Ishikawa (cell line): ENCODE measurements around the gene CFAP45.

Source experiments
- CEBPB ChIP-seq: IDR thresholded peaks from 2 replicates; pipeline ENCODE4 v1.6.1; 2012
- EP300 ChIP-seq: IDR thresholded peaks from 2 replicates; pipeline ENCODE4 v1.6.1; 2012; ENCODE audit warnings: borderline replicate concordance
- FOXM1 ChIP-seq: IDR thresholded peaks from 2 replicates; pipeline ENCODE4 v1.6.1; 2012; ENCODE audit warnings: low read depth, borderline replicate concordance
- NFIC ChIP-seq: IDR thresholded peaks from 2 replicates; pipeline ENCODE4 v1.6.1; 2012
- RAD21 ChIP-seq: IDR thresholded peaks from 2 replicates; pipeline ENCODE4 v1.6.1; 2012; ENCODE audit warnings: low read depth
- TAF1 ChIP-seq: IDR thresholded peaks from 2 replicates; pipeline ENCODE4 v1.6.1; 2012; ENCODE audit warnings: low read depth, mild to moderate bottlenecking
- TCF12 ChIP-seq: IDR thresholded peaks from 2 replicates; pipeline ENCODE4 v1.6.1; 2012; ENCODE audit warnings: low read depth
- TEAD4 ChIP-seq: IDR thresholded peaks from 2 replicates; pipeline ENCODE4 v1.6.1; 2012
- YY1 ChIP-seq: IDR thresholded peaks from 2 replicates; pipeline ENCODE4 v1.6.1; 2012; ENCODE audit warnings: low read depth
- TF ChIP-seq, protein P1 (sequence below): IDR thresholded peaks from 2 replicates; pipeline ENCODE4 v1.6.1; 2012
- TF ChIP-seq, protein P2 (sequence below): IDR thresholded peaks from 2 replicates; pipeline ENCODE4 v1.6.1; 2012; ENCODE audit warnings: low read depth, mild to moderate bottlenecking

DNA sequence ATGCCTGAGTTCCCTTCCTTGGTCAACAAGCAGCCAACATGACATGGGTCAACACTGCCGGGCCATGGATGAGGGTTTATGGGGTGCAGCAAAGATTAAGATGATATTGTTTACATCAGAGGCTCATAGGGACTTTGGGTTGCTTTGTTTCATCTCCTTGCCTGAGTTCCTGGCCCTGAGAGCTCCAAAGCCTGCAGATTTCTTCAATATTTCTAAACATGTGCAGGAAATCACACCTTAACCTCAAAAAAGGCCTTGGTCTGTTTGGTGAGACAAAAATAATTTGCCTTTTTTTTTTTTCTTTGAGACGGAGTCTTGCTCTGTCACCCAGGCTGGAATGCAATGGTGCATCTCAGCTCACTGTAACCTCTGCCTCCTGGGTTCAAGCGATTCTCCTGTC, 72.4 kb downstream of the CFAP45 start:
- TF ChIP-seq, protein P1, sequence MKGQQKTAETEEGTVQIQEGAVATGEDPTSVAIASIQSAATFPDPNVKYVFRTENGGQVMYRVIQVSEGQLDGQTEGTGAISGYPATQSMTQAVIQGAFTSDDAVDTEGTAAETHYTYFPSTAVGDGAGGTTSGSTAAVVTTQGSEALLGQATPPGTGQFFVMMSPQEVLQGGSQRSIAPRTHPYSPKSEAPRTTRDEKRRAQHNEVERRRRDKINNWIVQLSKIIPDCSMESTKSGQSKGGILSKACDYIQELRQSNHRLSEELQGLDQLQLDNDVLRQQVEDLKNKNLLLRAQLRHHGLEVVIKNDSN = no peak
- TF ChIP-seq TCF12 (no peak), RAD21 (no peak), TEAD4 (no peak), CEBPB (no peak), NFIC (no peak), YY1 (no peak), EP300 (no peak), TAF1 (no peak), FOXM1 (no peak)
- TF ChIP-seq, protein P2, sequence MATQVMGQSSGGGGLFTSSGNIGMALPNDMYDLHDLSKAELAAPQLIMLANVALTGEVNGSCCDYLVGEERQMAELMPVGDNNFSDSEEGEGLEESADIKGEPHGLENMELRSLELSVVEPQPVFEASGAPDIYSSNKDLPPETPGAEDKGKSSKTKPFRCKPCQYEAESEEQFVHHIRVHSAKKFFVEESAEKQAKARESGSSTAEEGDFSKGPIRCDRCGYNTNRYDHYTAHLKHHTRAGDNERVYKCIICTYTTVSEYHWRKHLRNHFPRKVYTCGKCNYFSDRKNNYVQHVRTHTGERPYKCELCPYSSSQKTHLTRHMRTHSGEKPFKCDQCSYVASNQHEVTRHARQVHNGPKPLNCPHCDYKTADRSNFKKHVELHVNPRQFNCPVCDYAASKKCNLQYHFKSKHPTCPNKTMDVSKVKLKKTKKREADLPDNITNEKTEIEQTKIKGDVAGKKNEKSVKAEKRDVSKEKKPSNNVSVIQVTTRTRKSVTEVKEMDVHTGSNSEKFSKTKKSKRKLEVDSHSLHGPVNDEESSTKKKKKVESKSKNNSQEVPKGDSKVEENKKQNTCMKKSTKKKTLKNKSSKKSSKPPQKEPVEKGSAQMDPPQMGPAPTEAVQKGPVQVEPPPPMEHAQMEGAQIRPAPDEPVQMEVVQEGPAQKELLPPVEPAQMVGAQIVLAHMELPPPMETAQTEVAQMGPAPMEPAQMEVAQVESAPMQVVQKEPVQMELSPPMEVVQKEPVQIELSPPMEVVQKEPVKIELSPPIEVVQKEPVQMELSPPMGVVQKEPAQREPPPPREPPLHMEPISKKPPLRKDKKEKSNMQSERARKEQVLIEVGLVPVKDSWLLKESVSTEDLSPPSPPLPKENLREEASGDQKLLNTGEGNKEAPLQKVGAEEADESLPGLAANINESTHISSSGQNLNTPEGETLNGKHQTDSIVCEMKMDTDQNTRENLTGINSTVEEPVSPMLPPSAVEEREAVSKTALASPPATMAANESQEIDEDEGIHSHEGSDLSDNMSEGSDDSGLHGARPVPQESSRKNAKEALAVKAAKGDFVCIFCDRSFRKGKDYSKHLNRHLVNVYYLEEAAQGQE = no peak
